Measurements from ENCODE around the gene DIRAS3.
"Not testable (repeated sequence)": the region's sequence is repeated elsewhere in the genome, so short reads cannot be mapped to it uniquely, and the experiment has no call there.

DIRAS3 gene

GRCh38 chr1:68049941-68050878 is at the start of gene DIRAS3:
Gene DIRAS3 (minus strand): TSS chr1:68050627. CDS start chr1:68047297, 3,330 bp downstream.
- FAIRE-seq = no peak

- FAIRE-seq = no peak
Observed at GRCh38 chr1:68093737-68094136, 43.3 kb upstream of the DIRAS3 start.

GRCh38 chr1:68087184-68087583 is 36.8 kb upstream of the DIRAS3 start:
- FAIRE-seq = no peak

- FAIRE-seq = no peak
Observed at GRCh38 chr1:68085752-68086151, 35.3 kb upstream of the DIRAS3 start.

- FAIRE-seq = no peak
Observed at GRCh38 chr1:68083686-68084085, 33.3 kb upstream of the DIRAS3 start.

GRCh38 chr1:68081775-68082283 is 31.4 kb upstream of the DIRAS3 start:
- no peak for FAIRE-seq

- no peak for FAIRE-seq
Observed at GRCh38 chr1:68078647-68079046, 28.2 kb upstream of the DIRAS3 start.

GRCh38 chr1:68074472-68074871 is 24.0 kb upstream of the DIRAS3 start:
- no peak for FAIRE-seq

GRCh38 chr1:68065766-68066165 is 15.3 kb upstream of the DIRAS3 start:
- no peak for FAIRE-seq

GRCh38 chr1:68058053-68058452 is 7.6 kb upstream of the DIRAS3 start:
- FAIRE-seq = not testable (repeated sequence)

- no peak for FAIRE-seq
Observed at GRCh38 chr1:68057564-68057963, 7.1 kb upstream of the DIRAS3 start.

GRCh38 chr1:68057050-68057449 is 6.6 kb upstream of the DIRAS3 start:
- FAIRE-seq = no peak

GRCh38 chr1:68051475-68051874 is 1.0 kb upstream of the DIRAS3 start:
- FAIRE-seq = no peak

GRCh38 chr1:68047659-68048026 is 2.8 kb downstream of the DIRAS3 start:
- FAIRE-seq = no peak

- FAIRE-seq = no peak
Observed at GRCh38 chr1:68046885-68047658, 3.4 kb downstream of the DIRAS3 start.

- FAIRE-seq = no peak
Observed at GRCh38 chr1:68046423-68046822, 4.0 kb downstream of the DIRAS3 start.

GRCh38 chr1:68045511-68046180 is 4.8 kb downstream of the DIRAS3 start:
- FAIRE-seq = no peak

- no peak for FAIRE-seq
Observed at GRCh38 chr1:68043443-68044090, 6.9 kb downstream of the DIRAS3 start.

- FAIRE-seq = no peak
Observed at GRCh38 chr1:68036946-68037345, 13.5 kb downstream of the DIRAS3 start.

GRCh38 chr1:68029444-68029843 is 21.0 kb downstream of the DIRAS3 start:
- no peak for FAIRE-seq

GRCh38 chr1:68028566-68028965 is 21.9 kb downstream of the DIRAS3 start:
- no peak for FAIRE-seq

- no peak for FAIRE-seq
Observed at GRCh38 chr1:68024635-68025338, 25.6 kb downstream of the DIRAS3 start.
